Hepatocyte (in vitro differentiated cells): ENCODE data around the gene LRRC52. TPM values are rescaled to one million over a fixed set of nuclear protein-coding genes. Genes with fewer than 3 reads are reported as not detected.
"Not testable (repeated sequence)": the region's sequence is repeated elsewhere in the genome, so short reads cannot be mapped to it uniquely, and the experiment has no call there.

Source experiments
- DNase-seq: peaks from one replicate; pipeline ENCODE4 v3.0.0-alpha.2; 2016; ENCODE audit warnings: low spot score
- H2AFZ ChIP-seq: fragments of 200-600 bp; sonication (generic); 2 replicates; pipeline ENCODE4 v1.6.0; 2016; ENCODE audit warnings: antibody characterized with exemption, mild to moderate bottlenecking
- H3K27ac ChIP-seq: fragments of 200-600 bp; sonication (generic); 2 replicates; pipeline ENCODE4 v1.5.1; 2016; ENCODE audit warnings: mild to moderate bottlenecking
- H3K27me3 ChIP-seq: fragments of 200-600 bp; sonication (generic); 2 replicates; pipeline ENCODE4 v1.6.1; 2016
- H3K36me3 ChIP-seq: fragments of 200-600 bp; sonication (generic); replicated peaks from 2 replicates; pipeline ENCODE4 v1.5.1; 2016; ENCODE audit warnings: low read depth; ENCODE audit not compliant: insufficient read depth
- H3K4me1 ChIP-seq: fragments of 200-600 bp; sonication (generic); 2 replicates; pipeline ENCODE4 v1.5.1; 2016; ENCODE audit warnings: mild to moderate bottlenecking, moderate library complexity; ENCODE audit not compliant: insufficient read depth
- H3K4me2 ChIP-seq: fragments of 200-600 bp; sonication (generic); 2 replicates; pipeline ENCODE4 v1.6.0; 2016
- H3K4me3 ChIP-seq: fragments of 200-600 bp; sonication (generic); 2 replicates; pipeline ENCODE4 v1.5.1; 2016; ENCODE audit warnings: mild to moderate bottlenecking
- H3K79me2 ChIP-seq: fragments of 200-600 bp; sonication (generic); 2 replicates; pipeline ENCODE4 v1.6.0; 2017; ENCODE audit warnings: mild to moderate bottlenecking
- H3K9me2 ChIP-seq: fragments of 200-600 bp; sonication (generic); replicated peaks from 2 replicates; pipeline ENCODE4 v1.6.0; 2017; ENCODE audit warnings: mild to moderate bottlenecking; ENCODE audit not compliant: insufficient read depth
- H3K9me3 ChIP-seq: fragments of 200-600 bp; sonication (generic); 2 replicates; pipeline ENCODE4 v1.5.1; 2016; ENCODE audit warnings: low read depth, mild to moderate bottlenecking
- H4K20me1 ChIP-seq: fragments of 200-600 bp; sonication (generic); 2 replicates; pipeline ENCODE4 v1.6.0; 2016; ENCODE audit warnings: mild to moderate bottlenecking; ENCODE audit not compliant: insufficient read depth, poor library complexity, severe bottlenecking
- CTCF ChIP-seq: fragments of 200-600 bp; sonication (generic); IDR thresholded peaks from 2 replicates; pipeline ENCODE4 v1.5.1; 2016; ENCODE audit warnings: antibody characterized with exemption, mild to moderate bottlenecking; ENCODE audit not compliant: poor library complexity
- EZH2 ChIP-seq: fragments of 200-600 bp; sonication (generic); IDR thresholded peaks from 2 replicates; pipeline ENCODE4 v1.6.1; 2016; ENCODE audit warnings: antibody characterized with exemption, mild to moderate bottlenecking, borderline replicate concordance
- EZH2phosphoT487 ChIP-seq: fragments of 200-600 bp; sonication (generic); IDR thresholded peaks from one replicate; pipeline ENCODE4 v1.6.1; 2018; ENCODE audit warnings: antibody characterized with exemption, mild to moderate bottlenecking, low read depth, moderate library complexity; ENCODE audit not compliant: unreplicated experiment, severe bottlenecking
- WGBS: methylation state at CpG from one replicate; pipeline ENCODE4 v1.1.6; 2016; ENCODE audit warnings: low lambda C conversion rate; ENCODE audit errors: missing lambda C conversion rate; 5-methylcytosine and 5-hydroxymethylcytosine counted together
- polyA plus RNA-seq: library from polyadenylated mRNA; unstranded; fragments of >200 nt; fragmentation: Nextera tagmentation; extraction: Ambion mirVana; gene quantifications from 2 replicates; pipeline ENCODE4 v1.2.1, GENCODE V29; 2016
- total RNA-seq: library from RNA; depleted of rRNA; stranded (reverse); fragments of >200 nt; gene quantifications from 2 replicates; pipeline ENCODE4 v1.2.3, GENCODE V29; 2014

Gene LRRC52
- total and polyA plus RNA-seq, 2 experiments from 2014 or later: not detected

GRCh38 chr1:165586398-165586797 lies 42.6 kb downstream of the LRRC52 start:
- no peak overlapping the region for H3K4me2 ChIP-seq
- H4K20me1 ChIP-seq: no peaks in the 10 kb centered on the region
- no peak for TF ChIP-seq EZH2
- no peak for TF ChIP-seq CTCF
- no peak for TF ChIP-seq EZH2phosphoT487
- no peaks in the 10 kb centered on the region for H3K27me3 ChIP-seq
- no peaks in the 10 kb centered on the region for H3K36me3 ChIP-seq
- no peak for DNase-seq
- H3K4me1 ChIP-seq: no peaks in the 10 kb centered on the region
- no peak overlapping the region for H3K27ac ChIP-seq
- no peaks in the 10 kb centered on the region for H3K79me2 ChIP-seq
- H2AFZ ChIP-seq: no peak overlapping the region
- 35% methylated on average over 3 of the region's 3 CpGs for WGBS
- H3K9me2 ChIP-seq: no peaks in the 10 kb centered on the region
- no peak overlapping the region for H3K4me3 ChIP-seq
- H3K9me3 ChIP-seq: no peaks in the 10 kb centered on the region

GRCh38 chr1:165591391-165591790 lies 47.6 kb downstream of the LRRC52 start:
- not testable (repeated sequence) for DNase-seq, H4K20me1 ChIP-seq, H3K4me1 ChIP-seq, H2AFZ ChIP-seq, H3K36me3 ChIP-seq, H3K4me3 ChIP-seq, H3K9me3 ChIP-seq, H3K4me2 ChIP-seq, H3K9me2 ChIP-seq, H3K27ac ChIP-seq, H3K79me2 ChIP-seq
- H3K27me3 ChIP-seq: peaks cover 13% of the 10 kb centered on the region
- 79% methylated on average over 4 of the region's 4 CpGs for WGBS

GRCh38 chr1:165592945-165593823 lies 49.4 kb downstream of the LRRC52 start:
- Histone ChIP-seq H3K27ac (no peak overlapping the region), H3K79me2 (no peaks in the 10 kb centered on the region), H3K9me2 (no peaks in the 10 kb centered on the region), H3K36me3 (no peaks in the 10 kb centered on the region), H3K4me3 (no peak overlapping the region), H3K4me1 (peaks cover 4% of the 10 kb centered on the region), H4K20me1 (no peaks in the 10 kb centered on the region), H3K9me3 (no peaks in the 10 kb centered on the region), H3K4me2 (no peak overlapping the region), H3K27me3 (peaks cover 13% of the 10 kb centered on the region), H2AFZ (no peak overlapping the region)
- peak; percentile 86 for DNase-seq
- 2% methylated on average over 10 of the region's 10 CpGs for WGBS
- TF ChIP-seq CTCF: peak; percentile 96
- no peak for TF ChIP-seq EZH2

- Histone ChIP-seq H3K9me3 (no peaks in the 10 kb centered on the region), H3K4me3 (no peak overlapping the region), H3K79me2 (no peaks in the 10 kb centered on the region), H4K20me1 (no peaks in the 10 kb centered on the region), H2AFZ (no peak overlapping the region), H3K36me3 (no peaks in the 10 kb centered on the region), H3K27ac (no peak overlapping the region), H3K27me3 (peaks cover 13% of the 10 kb centered on the region), H3K4me1 (peaks cover 4% of the 10 kb centered on the region), H3K4me2 (no peak overlapping the region), H3K9me2 (no peaks in the 10 kb centered on the region)
- TF ChIP-seq CTCF (no peak), EZH2phosphoT487 (no peak), EZH2 (no peak)
- WGBS: 35% methylated on average over 1 of the region's 1 CpG
- no peak for DNase-seq
Observed at GRCh38 chr1:165595246-165595938, 51.6 kb downstream of the LRRC52 start.
